ENCODE data around the gene TBX1. TPM values are rescaled to one million over a fixed set of nuclear protein-coding genes. Genes with fewer than 3 reads are reported as not detected.

The TBX1 gene
- total and polyA plus RNA-seq, 2 of the 13 experiments (the other 11 are each of a cell fraction or from before 2014, with no cell fraction given), result not detected

- CTCF ChIA-PET (ENCODE audit: low intra/inter-chr PET ratio, low total read pairs), result no interaction called here
- no peak overlapping the region for H3K27ac ChIP-seq (ENCODE audit: extremely low read length, insufficient read depth, low read length)
- WGBS (ENCODE audit: low lambda C conversion rate), result 88% methylated on average over 22 of the region's 38 CpGs
- DNase-seq (ENCODE audit: low spot score) (no peak), ATAC-seq (no peak), FAIRE-seq (no peak)
- no peaks in the 10 kb centered on the region for H3K4me1 ChIP-seq (ENCODE audit: insufficient read depth, low read length)
- in situ Hi-C loops (cut with HindIII; ENCODE audit: extremely low pct_ligation_motif_present, low pct_unique_long_range_greater_than_20kb), result no loop called here
- H3K9me3 ChIP-seq (ENCODE audit: low read length), result no peaks in the 10 kb centered on the region
- no peak overlapping the region for H2AFZ ChIP-seq (ENCODE audit: low read length)
- H3K9ac ChIP-seq (ENCODE audit: insufficient read depth, low read depth, low read length), result no peak overlapping the region
- TF ChIP-seq ZNF574 (CRISPR knock-in tag; IDR thresholded peaks at IDR 0.05) (no peak), ZNF878 (CRISPR knock-in tag; IDR thresholded peaks at IDR 0.05) (no peak), KLF11 (CRISPR knock-in tag; IDR thresholded peaks at IDR 0.05) (no peak), ZNF460 (CRISPR knock-in tag; IDR thresholded peaks at IDR 0.05; ENCODE audit: borderline replicate concordance) (no peak), ZFY (CRISPR knock-in tag; IDR thresholded peaks at IDR 0.05) (no peak), ZNF17 (CRISPR knock-in tag; IDR thresholded peaks at IDR 0.05) (no peak), RARG (CRISPR knock-in tag; IDR thresholded peaks at IDR 0.05; ENCODE audit: low read depth) (no peak), SP4 (CRISPR knock-in tag; IDR thresholded peaks at IDR 0.05) (no peak), ZNF639 (CRISPR knock-in tag; conservative IDR thresholded peaks at IDR 0.05) (no peak), KAT8 (CRISPR knock-in tag; IDR thresholded peaks at IDR 0.05) (no peak), ATF4 (CRISPR knock-in tag; IDR thresholded peaks at IDR 0.05) (no peak), ZNF652 (CRISPR knock-in tag; IDR thresholded peaks at IDR 0.05; ENCODE audit: borderline replicate concordance, low read depth) (no peak), ZNF124 (CRISPR knock-in tag; IDR thresholded peaks at IDR 0.05) (no peak), TEAD2 (CRISPR knock-in tag; IDR thresholded peaks at IDR 0.05) (no peak), FOXP1 (IDR thresholded peaks at IDR 0.05) (no peak), FOXP1 (CRISPR knock-in tag; IDR thresholded peaks at IDR 0.05) (no peak), ZNF337 (CRISPR knock-in tag; IDR thresholded peaks at IDR 0.05; ENCODE audit: borderline replicate concordance, low read depth) (no peak), GLI4 (CRISPR knock-in tag; IDR thresholded peaks at IDR 0.05; ENCODE audit: borderline replicate concordance) (no peak), SIN3B (IDR thresholded peaks at IDR 0.05; ENCODE audit: low read length) (no peak)
- TF ChIP-seq, protein P1, sequence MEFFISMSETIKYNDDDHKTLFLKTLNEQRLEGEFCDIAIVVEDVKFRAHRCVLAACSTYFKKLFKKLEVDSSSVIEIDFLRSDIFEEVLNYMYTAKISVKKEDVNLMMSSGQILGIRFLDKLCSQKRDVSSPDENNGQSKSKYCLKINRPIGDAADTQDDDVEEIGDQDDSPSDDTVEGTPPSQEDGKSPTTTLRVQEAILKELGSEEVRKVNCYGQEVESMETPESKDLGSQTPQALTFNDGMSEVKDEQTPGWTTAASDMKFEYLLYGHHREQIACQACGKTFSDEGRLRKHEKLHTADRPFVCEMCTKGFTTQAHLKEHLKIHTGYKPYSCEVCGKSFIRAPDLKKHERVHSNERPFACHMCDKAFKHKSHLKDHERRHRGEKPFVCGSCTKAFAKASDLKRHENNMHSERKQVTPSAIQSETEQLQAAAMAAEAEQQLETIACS (CRISPR knock-in tag; IDR thresholded peaks at IDR 0.05), result no peak
- no peaks in the 10 kb centered on the region for H4K20me1 ChIP-seq (ENCODE audit: insufficient read depth, low read length)
- POLR2A ChIA-PET, result no interaction called here
- H3K4me3 ChIP-seq (replicated peaks in 1 of 3; ENCODE audit: insufficient read depth in 1 of 3, low read depth in 2 of 3, low read length in 3 of 3), result no peak overlapping the region
- H3K27me3 ChIP-seq (ENCODE audit: control insufficient read depth in 1 of 2, insufficient read depth in 2 of 2, low read length in 2 of 2), result no peaks in the 10 kb centered on the region
- intact Hi-C loops (cut with micrococcal nuclease; ENCODE audit: unreplicated experiment), result no loop called here
- H3K79me2 ChIP-seq (ENCODE audit: insufficient read depth, low read length), result no peaks in the 10 kb centered on the region
- no peak overlapping the region for H3K4me2 ChIP-seq (ENCODE audit: low read depth, low read length)
- no TSS peak for BruUV-seq (replicated peaks)
- H3K36me3 ChIP-seq (replicated peaks in 1 of 2; ENCODE audit: control insufficient read depth in 1 of 2, insufficient read depth in 2 of 2, low read length in 2 of 2), result no peaks in the 10 kb centered on the region
Measured at GRCh38 chr22:19806213-19807160, 45.9 kb downstream of the TBX1 start.
